ENCODE data around the gene ANXA1. TPM values are rescaled to one million over a fixed set of nuclear protein-coding genes. Genes with fewer than 3 reads are reported as not detected.

The ANXA1 gene
- total and polyA plus RNA-seq, 8 donors, result 34.2 to 1,131 (median 126) TPM

DNA sequence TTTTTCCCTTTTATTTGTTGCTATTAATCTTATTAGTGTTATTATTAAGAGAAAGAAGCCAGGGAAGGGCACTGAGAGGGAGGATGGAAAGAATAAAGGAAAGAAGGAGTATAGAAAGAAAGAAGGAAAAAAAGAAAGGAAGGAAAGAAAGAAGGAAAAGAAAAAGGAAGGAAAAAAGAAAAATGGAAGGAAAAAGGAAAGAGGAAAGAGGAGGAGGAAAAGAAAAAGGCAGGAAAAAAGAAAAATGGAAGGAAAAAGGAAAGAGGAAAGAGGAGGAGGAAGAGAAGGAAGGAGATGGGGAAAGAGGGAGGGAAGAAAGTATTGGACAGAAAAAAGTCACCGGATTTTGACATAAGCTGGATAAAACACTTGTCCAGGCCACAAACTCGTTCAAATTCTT lies 47.8 kb downstream of the ANXA1 start:
- H3K36me3 ChIP-seq, result no peaks in the 10 kb centered on the region
- TF ChIP-seq POLR2A (IDR thresholded peaks at IDR 0.05) (no peak), EP300 (IDR thresholded peaks at IDR 0.05) (no peak), CTCF (IDR thresholded peaks at IDR 0.05) (no peak), POLR2AphosphoS5 (IDR thresholded peaks at IDR 0.05) (no peak)
- 62 to 79% (median 65%) methylated on average over 2 of the region's 2 CpGs for WGBS, 5 donors
- H3K27me3 ChIP-seq, result no peaks in the 10 kb centered on the region
- no peaks in the 10 kb centered on the region for H3K4me1 ChIP-seq
- no peak overlapping the region for H3K4me3 ChIP-seq
- no peak overlapping the region for H3K27ac ChIP-seq
- no peak for DNase-seq
- no peaks in the 10 kb centered on the region for H3K9me3 ChIP-seq
- intact Hi-C loops (cut with DNase I; ENCODE audit: low total_unique reads), result no loop called here

DNA sequence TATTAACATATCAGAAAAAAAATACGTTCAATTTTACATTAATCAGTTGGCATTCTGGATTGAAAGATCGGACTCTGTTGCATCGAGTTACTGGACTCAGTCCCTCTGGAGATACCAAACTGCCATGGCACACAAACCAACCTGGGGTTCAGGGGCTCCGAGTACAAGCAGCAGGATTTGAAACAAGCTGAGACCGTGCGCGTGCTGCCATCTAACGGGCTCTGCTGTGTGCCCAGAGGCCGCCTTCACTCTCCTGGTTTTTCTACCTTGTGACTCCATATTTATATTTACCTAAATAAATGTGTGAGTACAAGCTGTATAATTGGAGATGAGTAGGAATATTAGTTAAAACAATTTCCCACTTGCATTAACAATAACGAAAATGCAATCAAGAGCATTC lies 48.2 kb downstream of the ANXA1 start:
- Histone ChIP-seq H3K4me1 (no peaks in the 10 kb centered on the region), H3K9me3 (no peaks in the 10 kb centered on the region), H3K36me3 (no peaks in the 10 kb centered on the region), H3K27me3 (no peaks in the 10 kb centered on the region), H3K4me3 (no peak overlapping the region), H3K27ac (no peak overlapping the region)
- WGBS, 5 donors, result 48 to 63% (median 56%) methylated on average over 10 of the region's 10 CpGs
- peak in 1 of 2 donors; percentile 35 for DNase-seq
- intact Hi-C loops (cut with DNase I; ENCODE audit: low total_unique reads), result no loop called here
- TF ChIP-seq CTCF (IDR thresholded peaks at IDR 0.05) (no peak), EP300 (IDR thresholded peaks at IDR 0.05) (no peak), POLR2AphosphoS5 (IDR thresholded peaks at IDR 0.05) (no peak), POLR2A (IDR thresholded peaks at IDR 0.05) (no peak)

DNA sequence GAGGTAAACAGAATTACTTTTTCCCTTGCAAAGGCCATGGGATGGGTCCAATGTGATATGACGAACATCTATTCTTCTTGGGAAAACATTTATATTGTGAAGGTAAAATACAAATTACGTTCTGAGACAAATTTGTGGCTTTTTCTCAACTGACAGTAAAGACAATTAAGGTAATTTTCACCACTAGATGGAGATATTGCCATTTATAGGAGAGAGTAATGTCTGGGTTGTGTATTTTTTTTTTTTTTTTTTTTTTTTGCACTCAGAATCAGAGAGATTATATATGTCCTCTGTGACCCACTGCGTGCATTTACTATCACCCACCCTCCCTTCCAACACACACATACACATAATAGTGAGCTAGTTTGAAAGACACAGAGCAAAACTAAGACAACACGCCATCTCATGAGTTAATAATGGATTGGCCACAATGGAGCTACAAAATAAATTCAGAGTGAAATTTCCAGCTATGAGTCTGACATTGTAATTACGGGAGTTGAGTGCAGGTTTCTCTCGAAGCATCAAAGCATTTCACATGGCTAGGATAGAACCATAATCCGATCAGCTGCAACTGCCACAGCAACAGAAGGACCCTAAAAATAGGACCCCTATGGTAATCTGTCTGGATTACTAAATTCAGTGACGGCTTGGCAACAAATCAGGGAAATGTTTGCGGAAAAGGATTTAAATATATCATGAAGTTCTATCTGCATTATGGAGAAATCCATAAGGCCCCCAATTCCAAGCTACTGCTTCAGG lies 49.2 kb downstream of the ANXA1 start:
- Histone ChIP-seq H3K9me3 (no peaks in the 10 kb centered on the region), H3K4me3 (no peak overlapping the region), H3K27me3 (no peaks in the 10 kb centered on the region), H3K36me3 (no peaks in the 10 kb centered on the region), H3K4me1 (no peaks in the 10 kb centered on the region), H3K27ac (no peak overlapping the region)
- DNase-seq, result peak in 1 of 2 donors; percentile 47
- TF ChIP-seq POLR2AphosphoS5 (IDR thresholded peaks at IDR 0.05) (no peak), CTCF (IDR thresholded peaks at IDR 0.05) (peak in 4 of 7 experiments; percentile 14 to 39 (median 36)), EP300 (IDR thresholded peaks at IDR 0.05) (no peak), POLR2A (IDR thresholded peaks at IDR 0.05) (no peak)
- intact Hi-C loops (cut with DNase I; ENCODE audit: low total_unique reads), result no loop called here
- WGBS, 5 donors, result 26 to 43% (median 31%) methylated on average over 9 of the region's 9 CpGs

DNA sequence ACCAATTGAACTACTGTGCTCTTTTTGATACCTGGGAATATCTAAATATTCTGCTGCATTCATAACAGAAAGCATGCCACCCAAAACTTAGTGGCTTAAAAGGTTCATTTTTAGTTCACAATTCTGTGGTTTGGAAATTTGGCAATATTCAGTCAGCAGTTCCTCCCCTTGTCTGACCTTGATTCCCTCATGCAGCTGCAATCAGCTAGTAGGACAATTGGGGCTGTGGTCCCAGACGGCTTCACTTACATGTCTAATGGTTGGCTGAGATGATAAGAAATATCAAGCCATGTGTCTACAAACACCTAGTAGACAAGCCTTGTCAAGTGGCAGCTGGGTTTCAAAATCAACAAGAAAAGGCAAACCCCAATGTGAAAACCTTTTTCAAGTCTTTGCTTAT lies 51.3 kb downstream of the ANXA1 start:
- TF ChIP-seq EP300 (IDR thresholded peaks at IDR 0.05) (no peak), POLR2AphosphoS5 (IDR thresholded peaks at IDR 0.05) (no peak), POLR2A (IDR thresholded peaks at IDR 0.05) (no peak), CTCF (IDR thresholded peaks at IDR 0.05) (no peak)
- no peak overlapping the region for H3K4me3 ChIP-seq
- no peaks in the 10 kb centered on the region for H3K4me1 ChIP-seq
- intact Hi-C loops (cut with DNase I; ENCODE audit: low total_unique reads), result no loop called here
- no peak for DNase-seq
- H3K27ac ChIP-seq, result no peak overlapping the region
- H3K27me3 ChIP-seq, result no peaks in the 10 kb centered on the region
- WGBS, 5 donors, result 0 to 8% (median 0%) methylated on average over 1 of the region's 1 CpG
- no peaks in the 10 kb centered on the region for H3K9me3 ChIP-seq
- H3K36me3 ChIP-seq, result no peaks in the 10 kb centered on the region

Data from stomach (tissue), 9 donors.